Neural cell (in vitro differentiated cells): ENCODE data around the gene ARHGAP9. TPM values are rescaled to one million over a fixed set of nuclear protein-coding genes. Genes with fewer than 3 reads are reported as not detected.

Source experiments
- H2AFZ ChIP-seq: fragments of 200-600, 300-800 bp; sonication (generic), shearing (Covaris generic); 2 replicates; pipeline ENCODE4 v1.6.0; 2014; ENCODE audit warnings: low read depth, mild to moderate bottlenecking, antibody characterized with exemption, low read length, moderate library complexity
- H3F3A ChIP-seq: fragments of 200-600 bp; shearing (Covaris generic); 2 replicates; pipeline ENCODE4 v1.6.1; 2016; ENCODE audit warnings: mild to moderate bottlenecking, moderate library complexity, mixed read lengths, antibody characterized with exemption, low read length; ENCODE audit not compliant: insufficient read depth, poor library complexity, severe bottlenecking
- H3K27ac ChIP-seq: fragments of 200-600, 300-800 bp; sonication (generic), shearing (Covaris generic); 2 replicates; pipeline ENCODE4 v1.5.1; 2014; ENCODE audit warnings: mild to moderate bottlenecking, low read length, moderate library complexity
- H3K27me3 ChIP-seq: fragments of 300-800, 200-600 bp; sonication (generic), shearing (Covaris generic); 2 replicates; pipeline ENCODE4 v1.6.0; 2014; ENCODE audit warnings: mild to moderate bottlenecking, low read depth, low read length, moderate library complexity; ENCODE audit not compliant: insufficient read depth
- H3K36me3 ChIP-seq: fragments of 300-800, 200-600 bp; sonication (generic), shearing (Covaris generic); 2 replicates; pipeline ENCODE4 v1.5.1; 2014; ENCODE audit warnings: mild to moderate bottlenecking, antibody characterized with exemption, low read length, moderate library complexity; ENCODE audit not compliant: insufficient read depth
- H3K4me2 ChIP-seq: fragments of 300-800, 200-600 bp; sonication (generic), shearing (Covaris generic); 2 replicates; pipeline ENCODE4 v1.6.0; 2014; ENCODE audit warnings: mild to moderate bottlenecking, low read length
- H3K4me3 ChIP-seq: fragments of 300-800, 200-600 bp; sonication (generic), shearing (Covaris generic); 2 replicates; pipeline ENCODE4 v1.5.1; 2014; ENCODE audit warnings: mild to moderate bottlenecking, low read length, moderate library complexity
- H3K79me2 ChIP-seq: fragments of 200-600 bp; shearing (Covaris generic); replicated peaks from 2 replicates; pipeline ENCODE4 v1.6.0; 2014; ENCODE audit warnings: mild to moderate bottlenecking, low read length, moderate library complexity; ENCODE audit not compliant: insufficient read depth
- H3K9ac ChIP-seq: fragments of 300-800, 200-600 bp; sonication (generic), shearing (Covaris generic); 2 replicates; pipeline ENCODE4 v1.6.1; 2016; ENCODE audit warnings: mild to moderate bottlenecking, low read length, mixed read lengths
- H3K9me2 ChIP-seq: fragments of 200-600 bp; shearing (Covaris generic); 2 replicates; pipeline ENCODE4 v1.6.1; 2016; ENCODE audit warnings: mild to moderate bottlenecking, low read length, mixed read lengths; ENCODE audit not compliant: insufficient read depth
- H3K9me3 ChIP-seq: fragments of 200-600, 300-800 bp; sonication (generic), shearing (Covaris generic); 2 replicates; pipeline ENCODE4 v1.6.1; 2016; ENCODE audit warnings: mild to moderate bottlenecking, mixed run types, low read length, moderate library complexity, mixed read lengths
- H4K20me1 ChIP-seq: fragments of 200-600 bp; shearing (Covaris generic); 2 replicates; pipeline ENCODE4 v1.6.1; 2016; ENCODE audit warnings: mild to moderate bottlenecking, mixed run types; ENCODE audit not compliant: insufficient read depth
- CTCF ChIP-seq: fragments of 450-650 bp; IDR thresholded peaks from 2 replicates; pipeline ENCODE4 v1.5.1; 2014; ENCODE audit warnings: antibody characterized with exemption, mild to moderate bottlenecking, moderate library complexity; ENCODE audit not compliant: poor library complexity, severe bottlenecking
- EP300 ChIP-seq: fragments of 450-650 bp; conservative IDR thresholded peaks from 2 replicates; pipeline ENCODE4 v1.6.1; 2014; ENCODE audit warnings: antibody characterized with exemption, mild to moderate bottlenecking, moderate library complexity; ENCODE audit not compliant: poor library complexity, severe bottlenecking
- EZH2 ChIP-seq: fragments of 200-600, 300-800 bp; shearing (Covaris generic), sonication (generic); IDR thresholded peaks from 2 replicates; pipeline ENCODE4 v1.6.1; 2014; ENCODE audit warnings: antibody characterized with exemption, low read length, borderline replicate concordance, mild to moderate bottlenecking; ENCODE audit not compliant: insufficient read depth, poor library complexity, severe bottlenecking
- MXI1 ChIP-seq: fragments of 450-650 bp; conservative IDR thresholded peaks from 2 replicates; pipeline ENCODE4 v1.6.1; 2014; ENCODE audit warnings: antibody characterized with exemption, mild to moderate bottlenecking; ENCODE audit not compliant: poor library complexity, severe bottlenecking
- POLR2AphosphoS5 ChIP-seq: IDR thresholded peaks from 2 replicates; pipeline ENCODE4 v1.6.1; 2012
- RAD21 ChIP-seq: fragments of 450-650 bp; conservative IDR thresholded peaks from 2 replicates; pipeline ENCODE4 v1.6.1; 2014; ENCODE audit warnings: antibody characterized with exemption, mild to moderate bottlenecking, moderate library complexity
- REST ChIP-seq: IDR thresholded peaks from 2 replicates; pipeline ENCODE4 v1.6.1; 2012; ENCODE audit warnings: borderline replicate concordance
- SMC3 ChIP-seq: fragments of 450-650 bp; conservative IDR thresholded peaks from 2 replicates; pipeline ENCODE4 v1.6.1; 2014; ENCODE audit warnings: antibody characterized with exemption, mild to moderate bottlenecking, moderate library complexity; ENCODE audit not compliant: poor library complexity
- TAF1 ChIP-seq: IDR thresholded peaks from 2 replicates; pipeline ENCODE4 v1.6.1; 2012; ENCODE audit warnings: low read depth
- polyA plus RNA-seq: library from polyadenylated mRNA; depleted of rRNA; stranded (reverse); fragments of >200 nt; gene quantifications from 2 replicates; pipeline ENCODE4 v1.2.3, GENCODE V29; 2014

Gene ARHGAP9
- polyA plus RNA-seq, 1 donor from 2014 or later = not detected

GRCh38 chr12:57487055-57487596, 7.5 kb upstream of the ARHGAP9 start:
- Histone ChIP-seq H3K4me3 (no peak overlapping the region), H3K4me2 (no peak overlapping the region), H3K27me3 (no peaks in the 10 kb centered on the region), H4K20me1 (no peaks in the 10 kb centered on the region), H3K36me3 (no peaks in the 10 kb centered on the region), H3K9me2 (no peaks in the 10 kb centered on the region), H3K27ac (peak overlapping the region; percentile 31), H3K9me3 (no peaks in the 10 kb centered on the region), H3K79me2 (peaks cover 15% of the 10 kb centered on the region), H3K9ac (no peak overlapping the region), H2AFZ (peak overlapping the region; percentile 33), H3F3A (no peaks in the 10 kb centered on the region)
- TF ChIP-seq POLR2AphosphoS5 = no peak
- no peak for TF ChIP-seq EP300
- no peak for TF ChIP-seq MXI1
- TF ChIP-seq CTCF = no peak
- no peak for TF ChIP-seq RAD21
- no peak for TF ChIP-seq TAF1
- TF ChIP-seq EZH2 = no peak
- no peak for TF ChIP-seq SMC3
- TF ChIP-seq REST = no peak

- peaks cover 15% of the 10 kb centered on the region for H3K79me2 ChIP-seq
- H3K4me2 ChIP-seq = no peak overlapping the region
- H3K27ac ChIP-seq = no peak overlapping the region
- TF ChIP-seq POLR2AphosphoS5 (no peak), EP300 (no peak), MXI1 (no peak), RAD21 (no peak), EZH2 (no peak), REST (no peak), CTCF (no peak), SMC3 (no peak), TAF1 (no peak)
- no peaks in the 10 kb centered on the region for H4K20me1 ChIP-seq
- H2AFZ ChIP-seq = no peak overlapping the region
- peaks cover 8% of the 10 kb centered on the region for H3K27me3 ChIP-seq
- H3K36me3 ChIP-seq = no peaks in the 10 kb centered on the region
- no peak overlapping the region for H3K9ac ChIP-seq
- no peak overlapping the region for H3K4me3 ChIP-seq
- H3F3A ChIP-seq = no peaks in the 10 kb centered on the region
- no peaks in the 10 kb centered on the region for H3K9me3 ChIP-seq
- no peaks in the 10 kb centered on the region for H3K9me2 ChIP-seq
Observed at GRCh38 chr12:57485695-57486094, 6.0 kb upstream of the ARHGAP9 start.
